GM12873 (cell line): Measurements from ENCODE around the gene MMP24.

Source experiments
- CTCF ChIP-seq: IDR thresholded peaks from 2 replicates; pipeline ENCODE4 v1.5.1; 2012; ENCODE audit warnings: low read depth, mild to moderate bottlenecking, moderate library complexity, low read length, control low read depth; ENCODE audit not compliant: insufficient read depth; ENCODE audit errors: missing control alignments

MMP24 gene

GRCh38 chr20:35192118-35192872, 34.2 kb upstream of the MMP24 start:
- no peak for TF ChIP-seq CTCF

- no peak for TF ChIP-seq CTCF
Observed at GRCh38 chr20:35196313-35196712, 30.2 kb upstream of the MMP24 start.

GRCh38 chr20:35199740-35200139, 26.8 kb upstream of the MMP24 start:
- no peak for TF ChIP-seq CTCF

- no peak for TF ChIP-seq CTCF
Observed at GRCh38 chr20:35200267-35200666, 26.2 kb upstream of the MMP24 start.

- no peak for TF ChIP-seq CTCF
Observed at GRCh38 chr20:35206802-35207201, 19.7 kb upstream of the MMP24 start.

DNA sequence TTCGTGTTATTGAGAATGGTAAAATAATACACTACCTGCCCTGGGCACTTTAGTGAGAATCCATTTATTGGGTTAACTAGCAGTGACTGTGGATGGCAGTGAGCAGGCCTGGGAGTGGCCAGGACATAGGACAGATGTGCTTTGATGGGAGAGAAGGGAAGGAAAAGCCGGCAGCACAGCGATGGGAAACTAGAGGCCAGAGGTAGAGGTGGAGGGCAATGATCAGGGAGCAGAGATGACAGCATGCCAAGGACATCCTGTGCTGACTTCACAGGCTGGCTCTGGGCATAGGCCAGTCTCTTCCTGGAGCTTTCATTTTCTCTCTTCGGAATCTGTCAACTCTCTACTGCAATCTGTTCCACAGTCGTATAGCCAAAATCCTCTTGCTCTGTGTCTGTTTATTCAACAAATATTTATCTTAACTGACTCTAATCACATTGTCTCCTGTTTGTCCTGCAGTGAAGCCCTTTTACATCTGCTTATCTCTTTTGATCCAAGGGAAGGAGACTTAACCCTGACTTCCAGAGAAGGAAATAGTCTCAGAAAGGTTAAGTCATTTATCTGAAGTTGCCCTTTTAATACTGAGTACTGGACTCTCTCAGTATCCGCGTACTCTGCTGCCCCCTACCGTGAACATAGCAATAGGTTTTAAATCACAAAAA, 18.4 kb upstream of the MMP24 start:
- peak; percentile 73 for TF ChIP-seq CTCF

DNA sequence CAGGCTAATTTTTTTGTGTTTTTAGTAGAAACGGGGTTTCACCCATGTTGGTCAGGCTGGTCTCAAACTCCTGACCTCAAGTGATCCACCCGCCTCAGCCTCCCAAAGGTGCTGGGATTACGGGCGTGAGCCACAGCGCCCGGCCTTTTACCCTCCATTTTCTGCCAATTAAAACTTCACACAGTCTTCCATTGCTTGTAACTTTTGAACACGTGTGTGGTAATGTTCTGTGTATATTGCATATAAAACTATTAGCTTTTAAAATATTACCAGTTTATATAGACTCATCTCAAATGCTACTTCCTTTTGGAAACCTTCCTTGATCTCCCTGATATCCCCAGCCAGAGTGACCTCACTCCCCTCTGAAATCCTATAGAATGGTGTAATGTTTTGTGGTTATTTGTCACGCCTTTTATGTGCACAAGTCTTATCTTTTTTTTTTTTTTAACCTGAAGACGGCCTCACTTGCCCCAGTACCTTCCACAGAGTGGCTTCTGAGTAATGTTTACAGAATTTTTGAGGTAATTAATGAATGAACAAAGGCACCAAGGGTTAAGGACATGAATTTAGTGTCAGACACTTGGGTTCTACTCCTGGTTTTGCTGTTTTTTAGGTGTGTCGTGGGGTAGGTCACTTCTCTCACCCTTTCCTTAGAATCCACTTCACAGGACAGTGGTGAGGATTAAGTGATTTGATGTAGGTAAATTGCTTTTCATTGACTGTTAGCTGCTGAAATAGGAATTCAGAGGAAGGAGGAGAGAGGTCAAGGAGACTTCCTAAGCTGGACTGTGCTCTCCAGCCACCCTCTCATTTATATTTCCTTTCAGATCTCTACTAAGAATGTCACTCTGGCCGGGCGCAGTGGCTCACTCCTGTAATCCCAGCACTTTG, 11.2 kb upstream of the MMP24 start:
- no peak for TF ChIP-seq CTCF
